Hepatocyte (in vitro differentiated cells): ENCODE results near the gene LRAT.

ENCODE experiments used
- EZH2phosphoT487 ChIP-seq: fragments of 200-600 bp; sonication (generic); IDR thresholded peaks from one replicate; pipeline ENCODE4 v1.6.1; 2018; ENCODE audit warnings: antibody characterized with exemption, mild to moderate bottlenecking, low read depth, moderate library complexity; ENCODE audit not compliant: unreplicated experiment, severe bottlenecking
- TF ChIP-seq, protein P1 (sequence below): fragments of 200-600 bp; sonication (generic); IDR thresholded peaks from 2 replicates; pipeline ENCODE4 v1.5.1; 2016; ENCODE audit warnings: antibody characterized with exemption, mild to moderate bottlenecking; ENCODE audit not compliant: poor library complexity

DNA sequence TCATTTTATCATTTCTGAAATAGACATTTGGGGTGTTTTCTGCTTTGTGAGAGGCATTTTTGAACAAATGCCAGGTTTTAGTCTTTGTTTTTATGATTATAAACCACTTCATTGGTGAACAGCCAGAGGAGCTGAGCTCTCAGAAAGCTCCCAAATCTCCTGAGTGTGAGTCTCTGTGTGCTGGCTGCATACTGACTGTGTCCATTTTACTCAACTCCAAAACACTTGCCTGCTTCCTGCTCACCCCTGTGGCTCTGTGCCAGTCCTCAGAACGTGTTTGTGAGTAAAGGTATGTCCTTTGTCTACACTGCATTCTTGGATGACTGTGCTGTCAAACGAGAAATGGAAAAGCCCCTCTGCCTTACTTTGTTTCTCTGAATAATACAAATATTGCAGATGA, 5.4 kb upstream of the LRAT start:
- TF ChIP-seq, protein P1, sequence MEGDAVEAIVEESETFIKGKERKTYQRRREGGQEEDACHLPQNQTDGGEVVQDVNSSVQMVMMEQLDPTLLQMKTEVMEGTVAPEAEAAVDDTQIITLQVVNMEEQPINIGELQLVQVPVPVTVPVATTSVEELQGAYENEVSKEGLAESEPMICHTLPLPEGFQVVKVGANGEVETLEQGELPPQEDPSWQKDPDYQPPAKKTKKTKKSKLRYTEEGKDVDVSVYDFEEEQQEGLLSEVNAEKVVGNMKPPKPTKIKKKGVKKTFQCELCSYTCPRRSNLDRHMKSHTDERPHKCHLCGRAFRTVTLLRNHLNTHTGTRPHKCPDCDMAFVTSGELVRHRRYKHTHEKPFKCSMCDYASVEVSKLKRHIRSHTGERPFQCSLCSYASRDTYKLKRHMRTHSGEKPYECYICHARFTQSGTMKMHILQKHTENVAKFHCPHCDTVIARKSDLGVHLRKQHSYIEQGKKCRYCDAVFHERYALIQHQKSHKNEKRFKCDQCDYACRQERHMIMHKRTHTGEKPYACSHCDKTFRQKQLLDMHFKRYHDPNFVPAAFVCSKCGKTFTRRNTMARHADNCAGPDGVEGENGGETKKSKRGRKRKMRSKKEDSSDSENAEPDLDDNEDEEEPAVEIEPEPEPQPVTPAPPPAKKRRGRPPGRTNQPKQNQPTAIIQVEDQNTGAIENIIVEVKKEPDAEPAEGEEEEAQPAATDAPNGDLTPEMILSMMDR, result no peak
- TF ChIP-seq EZH2phosphoT487, result no peak
